ENCODE results near the gene L3MBTL3.

DNA sequence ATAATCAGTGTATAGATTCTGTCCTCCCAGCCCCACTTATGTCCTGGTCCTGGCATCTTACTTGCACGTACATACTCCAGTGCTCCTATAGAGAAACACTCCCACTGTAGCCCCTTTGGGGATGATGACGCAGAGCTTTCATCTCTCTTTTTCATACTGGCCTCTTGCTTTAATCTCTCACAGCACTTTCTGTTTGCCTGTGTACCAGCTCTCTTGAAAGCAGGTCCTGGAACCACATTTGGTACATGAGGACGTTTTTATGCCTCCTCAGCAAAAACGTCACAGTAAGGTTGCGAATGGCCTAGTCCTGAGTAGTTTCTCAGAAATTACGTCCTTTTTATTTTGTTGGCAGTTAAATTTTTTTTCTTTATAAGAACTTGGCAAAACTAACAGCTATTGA, 10.8 kb downstream of the L3MBTL3 start:
- TF ChIP-seq, protein P1, sequence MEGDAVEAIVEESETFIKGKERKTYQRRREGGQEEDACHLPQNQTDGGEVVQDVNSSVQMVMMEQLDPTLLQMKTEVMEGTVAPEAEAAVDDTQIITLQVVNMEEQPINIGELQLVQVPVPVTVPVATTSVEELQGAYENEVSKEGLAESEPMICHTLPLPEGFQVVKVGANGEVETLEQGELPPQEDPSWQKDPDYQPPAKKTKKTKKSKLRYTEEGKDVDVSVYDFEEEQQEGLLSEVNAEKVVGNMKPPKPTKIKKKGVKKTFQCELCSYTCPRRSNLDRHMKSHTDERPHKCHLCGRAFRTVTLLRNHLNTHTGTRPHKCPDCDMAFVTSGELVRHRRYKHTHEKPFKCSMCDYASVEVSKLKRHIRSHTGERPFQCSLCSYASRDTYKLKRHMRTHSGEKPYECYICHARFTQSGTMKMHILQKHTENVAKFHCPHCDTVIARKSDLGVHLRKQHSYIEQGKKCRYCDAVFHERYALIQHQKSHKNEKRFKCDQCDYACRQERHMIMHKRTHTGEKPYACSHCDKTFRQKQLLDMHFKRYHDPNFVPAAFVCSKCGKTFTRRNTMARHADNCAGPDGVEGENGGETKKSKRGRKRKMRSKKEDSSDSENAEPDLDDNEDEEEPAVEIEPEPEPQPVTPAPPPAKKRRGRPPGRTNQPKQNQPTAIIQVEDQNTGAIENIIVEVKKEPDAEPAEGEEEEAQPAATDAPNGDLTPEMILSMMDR (IDR thresholded peaks at IDR 0.05; ENCODE audit: poor library complexity, severe bottlenecking) = no peak
- TF ChIP-seq TAF1 (IDR thresholded peaks at IDR 0.05; ENCODE audit: low read depth) (no peak), EP300 (conservative IDR thresholded peaks at IDR 0.05; ENCODE audit: poor library complexity, severe bottlenecking) (no peak), POLR2AphosphoS5 (IDR thresholded peaks at IDR 0.05) (no peak), MXI1 (conservative IDR thresholded peaks at IDR 0.05; ENCODE audit: poor library complexity, severe bottlenecking) (no peak), SMC3 (conservative IDR thresholded peaks at IDR 0.05; ENCODE audit: poor library complexity) (no peak), EZH2 (IDR thresholded peaks at IDR 0.05; ENCODE audit: borderline replicate concordance, insufficient read depth, low read length, poor library complexity, severe bottlenecking) (no peak)

Data from neural cell (in vitro differentiated cells).